Raji (cell line): ENCODE measurements around the gene TCIRG1.

Experiments
- POLR2A ChIP-seq: IDR thresholded peaks from 2 replicates; pipeline ENCODE4 v1.6.1; 2011; ENCODE audit warnings: low read depth, low read length, control low read depth; ENCODE audit not compliant: insufficient read depth

Gene TCIRG1

GRCh38 chr11:68052137-68052873 lies 13.5 kb downstream of the TCIRG1 start:
- no peak for TF ChIP-seq POLR2A

GRCh38 chr11:68053117-68053516 lies 14.3 kb downstream of the TCIRG1 start:
- no peak for TF ChIP-seq POLR2A

GRCh38 chr11:68053981-68054812 lies 15.4 kb downstream of the TCIRG1 start:
- no peak for TF ChIP-seq POLR2A

- TF ChIP-seq POLR2A, result no peak
These were observed 17.8 kb downstream of the TCIRG1 start for GRCh38 chr11:68056317-68057285.

GRCh38 chr11:68057807-68058206 lies 19.0 kb downstream of the TCIRG1 start:
- TF ChIP-seq POLR2A, result no peak

- no peak for TF ChIP-seq POLR2A
These were observed 22.7 kb downstream of the TCIRG1 start for GRCh38 chr11:68061508-68061907.

- no peak for TF ChIP-seq POLR2A
These were observed 26.1 kb downstream of the TCIRG1 start for GRCh38 chr11:68064926-68065325.

- no peak for TF ChIP-seq POLR2A
These were observed 27.0 kb downstream of the TCIRG1 start for GRCh38 chr11:68065841-68066240.

- no peak for TF ChIP-seq POLR2A
These were observed 27.9 kb downstream of the TCIRG1 start for GRCh38 chr11:68066742-68067141.

- TF ChIP-seq POLR2A, result no peak
These were observed 29.2 kb downstream of the TCIRG1 start for GRCh38 chr11:68067991-68068390.

GRCh38 chr11:68071281-68072048 lies 32.6 kb downstream of the TCIRG1 start:
- no peak for TF ChIP-seq POLR2A

GRCh38 chr11:68074584-68075352 lies 35.9 kb downstream of the TCIRG1 start:
- no peak for TF ChIP-seq POLR2A

GRCh38 chr11:68076371-68077042 lies 37.7 kb downstream of the TCIRG1 start:
- TF ChIP-seq POLR2A, result no peak
